Stimulated activated CD4-positive, alpha-beta T cell treated with anti-CD3 and anti-CD28 coated beads, TNF-alpha, amount 100 ng/mL, for 48 hours (primary cell): ENCODE measurements around the gene AP5Z1.
"Not testable (repeated sequence)": the region's sequence is repeated elsewhere in the genome, so short reads cannot be mapped to it uniquely, and the experiment has no call there.

ENCODE experiments used
- DNase-seq, 3 donors: peaks; one replicate each; pipeline ENCODE4 v3.0.0-alpha.2; 2020; ENCODE audit warnings: low read depth in 3 of 3

AP5Z1 gene

DNA sequence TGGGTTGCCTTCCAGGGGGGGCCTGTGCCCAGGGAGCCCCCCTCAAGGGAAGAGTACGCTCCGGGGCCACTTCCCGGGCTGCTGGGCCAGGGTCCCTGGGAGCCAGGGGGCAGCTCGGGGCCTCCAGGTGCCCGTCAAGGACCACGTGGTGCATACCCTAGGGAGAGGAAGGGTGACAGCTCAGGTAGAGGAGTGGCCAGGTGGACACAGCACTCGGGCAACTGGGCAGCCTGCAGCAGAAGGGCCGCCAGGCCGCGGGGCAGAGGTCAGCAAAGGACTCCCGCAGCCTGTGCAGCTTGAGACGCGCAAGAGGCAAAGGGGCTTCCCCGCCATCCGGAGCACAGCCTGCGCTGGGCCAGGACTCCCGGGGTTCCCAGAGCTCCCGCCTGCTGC is 26.4 kb downstream of the AP5Z1 start:
- DNase-seq: no peak

DNA sequence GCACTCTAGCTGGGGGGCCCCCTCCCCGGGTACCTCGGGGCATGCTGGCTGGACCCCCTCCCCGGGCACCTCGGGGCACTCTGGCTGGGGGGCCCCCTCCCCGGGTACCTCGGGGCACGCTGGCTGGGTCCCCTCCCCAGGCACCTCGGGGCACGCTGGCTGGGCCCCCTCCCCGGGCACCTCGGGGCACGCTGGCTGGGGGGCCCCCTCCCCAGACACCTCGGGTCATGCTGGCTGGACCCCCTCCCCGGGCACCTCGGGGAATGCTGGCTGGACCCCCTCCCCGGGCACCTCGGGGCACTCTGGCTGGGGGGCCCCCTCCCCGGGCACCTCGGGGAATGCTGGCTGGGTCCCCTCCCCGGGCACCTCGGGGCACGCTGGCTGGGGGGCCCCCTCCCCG is 27.2 kb downstream of the AP5Z1 start:
- DNase-seq: not testable (repeated sequence)

DNA sequence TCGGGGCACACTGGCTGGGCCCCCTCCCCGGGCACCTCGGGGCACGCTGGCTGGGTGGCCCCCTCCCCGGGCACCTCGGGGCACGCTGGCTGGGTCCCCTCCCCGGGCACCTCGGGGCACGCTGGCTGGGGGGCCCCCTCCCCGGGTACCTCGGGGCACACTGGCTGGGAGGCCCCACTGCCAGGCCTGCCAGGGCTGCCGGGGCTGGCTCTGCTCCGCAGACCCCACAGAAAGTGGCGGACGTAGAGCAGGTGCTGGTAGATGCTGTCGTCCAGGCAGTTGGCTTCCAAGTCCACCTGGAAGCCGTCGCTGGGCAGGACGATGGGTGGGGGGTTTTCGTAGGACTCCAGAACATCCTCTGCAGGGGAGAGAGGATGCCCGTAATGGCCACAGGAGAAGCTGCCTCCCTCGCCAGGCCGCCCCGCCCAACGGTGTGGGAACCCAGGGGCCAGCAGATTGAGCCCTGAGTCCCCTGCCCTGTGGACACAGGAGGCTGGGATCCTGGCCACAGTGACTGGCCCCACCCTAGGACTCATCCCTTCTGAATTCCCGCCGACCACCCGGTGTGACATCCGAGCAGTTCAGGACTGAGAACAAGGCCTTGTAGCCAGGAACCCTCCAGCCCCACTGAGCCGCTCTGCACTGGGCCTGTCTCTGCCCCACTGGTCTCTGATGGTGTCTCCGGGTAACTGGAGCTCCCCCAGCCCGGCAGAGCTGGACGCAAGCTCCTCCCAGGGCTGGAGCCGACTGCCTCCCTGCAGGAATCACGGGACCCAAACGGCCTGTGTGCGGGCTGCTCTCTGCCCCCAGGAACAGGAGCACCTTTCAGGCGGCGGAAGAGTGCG is 28.2 kb downstream of the AP5Z1 start:
- no peak for DNase-seq

DNA sequence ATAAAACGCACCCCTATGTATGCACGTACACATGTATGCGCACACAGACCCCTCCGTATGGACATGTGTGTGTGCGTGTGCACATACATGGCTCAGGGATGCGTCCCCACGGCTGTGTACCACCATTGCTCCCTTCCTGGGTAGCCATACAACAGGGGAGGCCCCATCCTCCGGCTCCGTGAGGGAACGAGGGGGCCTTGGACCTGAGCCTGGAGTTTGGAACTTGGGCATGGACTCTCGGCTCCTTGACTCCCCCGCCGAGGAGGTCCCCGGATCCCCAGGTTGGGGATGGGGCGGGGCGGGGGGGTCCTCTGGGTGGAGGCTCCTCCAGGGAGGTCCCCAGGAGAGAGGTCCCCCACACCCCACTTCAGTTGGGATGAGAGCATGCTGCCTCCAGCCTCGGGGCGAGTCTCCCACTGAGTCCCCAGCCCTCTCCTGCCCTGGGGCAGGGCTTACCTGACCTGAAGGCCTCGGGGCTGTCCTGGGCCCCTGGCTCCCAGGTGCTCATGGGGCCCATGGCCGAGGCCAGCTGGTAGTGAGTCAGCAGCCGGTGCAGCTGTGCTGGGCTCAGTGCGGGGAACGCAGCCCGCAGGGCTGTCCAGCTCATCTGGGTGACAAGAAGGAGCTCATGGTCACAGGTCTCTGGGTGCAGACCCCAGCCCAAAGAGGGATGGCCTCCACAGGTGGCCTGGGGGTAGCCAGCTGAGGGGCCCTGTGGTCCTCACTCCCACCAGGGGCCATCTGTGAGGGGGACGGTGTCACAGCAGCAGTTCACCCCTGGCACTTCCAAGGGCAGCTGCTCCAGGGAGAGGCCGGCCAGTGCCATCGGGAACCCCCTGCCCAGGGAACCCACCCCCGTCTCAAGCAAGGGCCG is 29.9 kb downstream of the AP5Z1 start:
- no peak for DNase-seq

DNA sequence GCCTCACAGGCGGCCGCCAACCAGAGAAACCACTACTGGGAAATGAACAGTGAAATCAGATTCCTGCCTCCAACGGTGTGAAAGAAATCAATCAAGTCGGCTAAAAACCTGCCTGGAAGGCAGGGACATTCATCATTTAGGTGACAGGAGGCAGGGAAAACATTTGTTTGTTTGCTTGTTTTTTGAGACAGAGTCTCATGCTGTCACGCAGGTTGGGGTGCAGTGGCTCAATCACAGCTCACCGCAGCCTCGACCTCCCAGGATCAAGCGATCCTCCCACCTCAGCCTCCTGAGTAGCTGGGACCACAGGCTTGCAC is 30.5 kb downstream of the AP5Z1 start:
- no peak for DNase-seq

DNA sequence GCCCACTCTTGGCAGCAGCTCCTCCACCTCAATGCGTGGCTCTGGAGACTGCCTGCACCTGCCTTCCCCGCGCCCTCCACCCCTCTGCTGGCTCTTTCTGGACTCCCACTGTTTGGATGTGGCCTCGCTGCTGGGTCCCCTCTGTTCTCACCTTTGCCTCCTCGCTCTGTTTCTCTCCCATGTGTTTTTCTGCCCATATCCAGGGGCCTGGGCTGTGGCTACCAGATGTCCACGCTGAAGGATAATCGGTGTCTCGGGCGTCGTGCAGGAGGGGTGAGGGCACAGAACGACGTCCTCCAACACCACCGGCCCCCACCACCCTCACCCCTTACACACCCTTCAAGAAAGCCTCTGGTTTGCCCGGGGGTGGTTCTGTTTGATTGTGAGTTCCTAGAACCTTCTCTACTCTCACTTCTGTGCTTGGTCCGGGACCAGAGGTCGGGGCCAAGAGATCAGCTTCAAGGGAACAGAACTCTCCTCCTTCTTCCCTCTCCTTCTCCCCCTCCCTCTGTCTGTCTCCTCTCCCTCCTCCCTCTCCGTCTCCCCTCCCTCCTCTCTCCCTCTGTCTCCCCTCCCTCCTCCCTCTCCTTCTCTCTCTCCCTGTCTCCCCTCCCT is 31.7 kb downstream of the AP5Z1 start:
- DNase-seq: no peak

DNA sequence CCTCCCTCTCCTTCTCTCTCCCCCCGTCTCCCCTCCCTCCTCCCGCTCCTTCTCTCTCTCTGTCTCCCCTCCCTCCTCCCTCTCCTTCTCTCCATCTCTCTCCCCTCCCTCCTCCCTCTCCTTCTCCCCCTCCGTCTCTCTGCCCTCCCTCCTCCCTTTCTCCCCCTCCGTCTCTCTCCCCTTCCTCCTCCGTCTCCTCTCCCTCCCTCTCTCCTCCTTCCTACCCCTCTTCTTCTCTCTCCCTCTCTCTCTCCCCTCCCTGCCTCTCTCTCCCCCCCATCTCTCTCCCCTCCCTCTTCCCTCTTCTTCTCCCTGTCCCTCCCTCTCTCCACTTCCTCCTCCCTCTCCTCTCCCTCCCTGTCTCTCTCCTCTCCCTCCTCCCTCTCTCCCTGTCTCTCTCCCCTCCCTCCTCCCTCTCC is 32.2 kb downstream of the AP5Z1 start:
- no peak for DNase-seq

DNA sequence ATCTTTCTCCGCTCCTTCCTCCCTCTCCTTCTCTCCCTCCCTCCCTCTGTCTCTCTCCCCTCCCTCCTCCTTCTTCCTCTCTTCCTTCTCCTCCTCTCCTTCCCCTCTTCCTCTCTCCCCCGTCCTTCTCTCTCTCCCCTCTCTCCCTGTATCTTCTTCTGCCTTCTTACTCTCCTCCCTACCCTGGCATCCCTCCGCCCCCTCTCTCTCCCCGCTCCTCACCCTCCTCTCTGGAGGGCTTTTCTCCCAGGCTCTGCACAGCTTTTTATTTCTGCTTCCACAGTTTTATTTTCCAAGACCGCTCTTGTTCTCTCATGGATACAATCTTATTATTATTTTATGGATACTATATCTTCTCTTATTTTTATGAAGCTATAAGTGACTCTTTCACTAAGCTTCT is 32.6 kb downstream of the AP5Z1 start:
- DNase-seq: no peak

DNA sequence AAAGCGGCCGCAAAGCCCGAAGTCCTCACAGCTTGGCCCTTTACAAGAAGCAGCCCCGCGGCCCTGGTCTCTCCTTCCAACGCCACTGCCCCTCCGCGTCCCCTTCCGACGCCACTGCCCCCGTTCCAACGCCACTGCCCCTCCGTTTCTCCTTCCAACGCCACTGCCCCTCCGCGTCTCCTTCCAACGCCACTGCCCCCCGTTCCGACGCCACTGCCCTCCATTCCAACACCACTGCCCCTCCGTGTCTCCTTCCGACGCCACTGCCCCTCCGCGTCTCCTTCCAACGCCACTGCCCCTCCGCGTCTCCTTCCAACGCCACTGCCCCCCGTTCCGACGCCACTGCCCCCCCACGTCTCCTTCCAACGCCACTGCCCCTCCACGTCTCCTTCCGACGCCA is 33.1 kb downstream of the AP5Z1 start:
- no peak for DNase-seq

DNA sequence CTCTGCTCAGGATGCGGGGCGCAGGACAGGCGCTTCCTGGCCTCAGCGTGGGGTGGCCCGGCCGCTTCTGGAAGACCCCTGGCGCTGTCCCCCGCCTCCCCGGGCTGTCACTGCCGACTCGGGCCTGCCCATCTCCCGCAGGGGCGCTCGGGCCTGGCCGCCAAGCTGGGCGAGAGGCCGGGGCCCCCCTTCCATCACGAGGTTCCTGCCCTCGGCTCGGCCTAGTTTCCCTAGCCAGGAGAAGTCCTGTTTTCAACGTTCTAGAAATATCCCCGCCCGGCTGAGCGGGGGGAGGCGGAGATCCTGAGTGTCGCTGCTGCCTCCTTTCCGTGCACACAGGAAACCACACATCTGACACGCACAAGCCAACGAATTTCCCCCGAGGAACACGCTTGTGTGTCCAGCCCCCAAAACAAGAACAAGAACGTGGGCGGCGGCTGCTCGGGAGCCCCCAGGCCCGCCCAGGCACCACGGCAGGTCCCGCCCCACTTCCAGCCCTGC is 33.7 kb downstream of the AP5Z1 start:
- DNase-seq: no peak

DNA sequence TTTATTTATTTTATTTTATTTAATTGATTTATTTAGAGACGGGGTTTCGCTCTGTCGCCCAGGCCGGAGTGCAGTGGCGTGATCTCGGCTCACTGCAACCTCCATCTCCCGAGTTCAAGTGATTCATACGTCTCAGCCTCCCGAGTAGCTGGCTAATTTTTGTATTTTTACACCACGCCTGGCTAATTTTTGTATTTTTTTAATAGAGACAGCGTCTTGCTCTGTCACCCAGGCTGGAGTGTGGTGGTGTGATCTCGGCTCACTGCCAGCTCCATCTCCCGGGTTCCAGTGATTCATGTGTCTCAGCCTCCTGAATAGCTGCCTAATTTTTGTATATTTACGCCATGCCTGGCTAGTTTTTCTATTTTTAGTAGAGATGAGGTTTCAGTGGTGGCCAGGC is 34.2 kb downstream of the AP5Z1 start:
- no peak for DNase-seq

DNA sequence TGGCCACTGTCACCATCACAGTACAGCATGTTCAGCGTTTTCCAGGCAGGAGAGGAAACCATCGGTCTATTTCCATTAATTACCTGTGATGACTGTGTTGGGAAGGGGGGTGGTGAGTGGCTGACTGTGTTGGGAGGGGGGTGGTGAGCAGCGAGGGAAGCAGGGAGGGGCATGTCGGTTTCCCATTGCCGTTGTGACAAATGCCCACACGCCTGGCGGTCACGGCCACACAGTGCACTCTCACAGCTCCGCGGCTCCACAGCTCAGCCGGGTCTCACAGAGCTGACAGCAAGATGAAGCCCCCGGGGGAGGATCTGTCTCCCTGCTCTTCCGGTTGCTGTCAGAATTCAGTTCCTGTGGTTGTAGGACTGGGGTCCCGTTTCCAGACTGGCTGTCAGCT is 39.0 kb downstream of the AP5Z1 start:
- DNase-seq: no peak

DNA sequence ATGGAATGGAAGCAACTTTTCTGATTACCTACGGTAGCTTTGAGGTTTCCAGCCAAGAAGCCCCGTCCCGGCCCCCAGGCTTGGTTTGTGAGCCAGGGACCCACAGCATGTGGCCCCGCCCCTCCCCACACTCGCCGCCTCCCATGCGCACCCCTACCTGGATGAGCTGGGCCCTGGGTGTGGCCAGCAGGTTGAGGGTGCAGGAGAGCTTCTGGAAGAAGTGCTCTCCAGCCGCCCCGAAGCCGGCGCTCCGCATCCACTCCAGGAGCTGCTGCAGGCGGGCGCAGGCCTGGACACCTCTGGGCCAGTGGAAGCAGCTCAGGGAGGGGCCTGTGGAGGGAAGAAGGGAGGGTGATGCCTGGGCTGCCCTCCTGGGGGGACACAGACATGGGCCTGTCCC is 39.7 kb downstream of the AP5Z1 start:
- DNase-seq: no peak

DNA sequence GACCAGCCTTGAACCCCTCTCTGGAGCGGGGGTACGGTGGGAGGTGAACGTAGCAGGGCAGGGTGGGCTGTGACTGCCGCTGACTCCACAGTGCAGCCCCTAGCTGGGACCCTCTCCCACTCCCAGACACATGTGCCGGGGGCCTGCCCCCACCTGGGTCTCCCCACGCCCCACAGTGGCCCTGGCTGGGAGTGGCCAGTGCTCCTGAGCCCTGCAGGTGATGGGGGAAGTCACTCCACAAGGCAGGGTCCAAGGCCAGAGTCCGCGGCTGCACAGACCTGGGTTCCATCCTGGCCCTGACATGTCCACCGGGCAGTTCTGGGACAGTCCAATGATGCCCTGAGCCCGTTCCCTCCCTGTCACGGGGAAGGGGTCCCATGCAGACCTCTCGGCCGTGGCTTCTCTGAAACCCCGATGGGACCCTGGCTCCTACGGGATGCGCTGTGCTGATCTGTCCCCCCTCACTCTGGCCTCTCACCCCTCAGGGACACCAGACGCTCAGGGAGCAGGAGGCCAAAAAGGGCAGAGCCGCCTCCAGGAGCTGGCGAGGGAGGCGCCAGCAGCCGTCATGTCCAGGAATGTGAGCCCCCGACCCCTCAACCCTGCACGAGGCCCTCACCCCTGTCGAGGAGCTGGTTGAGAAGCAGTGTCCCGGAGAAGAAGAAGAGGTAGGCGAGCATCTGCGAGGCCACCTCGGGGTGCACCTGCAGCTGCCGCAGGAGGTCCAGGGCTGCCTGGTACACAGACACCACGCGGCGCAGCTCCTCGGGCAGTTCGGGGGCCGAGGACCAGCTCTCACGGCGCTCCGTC is 40.4 kb downstream of the AP5Z1 start:
- DNase-seq: no peak

DNA sequence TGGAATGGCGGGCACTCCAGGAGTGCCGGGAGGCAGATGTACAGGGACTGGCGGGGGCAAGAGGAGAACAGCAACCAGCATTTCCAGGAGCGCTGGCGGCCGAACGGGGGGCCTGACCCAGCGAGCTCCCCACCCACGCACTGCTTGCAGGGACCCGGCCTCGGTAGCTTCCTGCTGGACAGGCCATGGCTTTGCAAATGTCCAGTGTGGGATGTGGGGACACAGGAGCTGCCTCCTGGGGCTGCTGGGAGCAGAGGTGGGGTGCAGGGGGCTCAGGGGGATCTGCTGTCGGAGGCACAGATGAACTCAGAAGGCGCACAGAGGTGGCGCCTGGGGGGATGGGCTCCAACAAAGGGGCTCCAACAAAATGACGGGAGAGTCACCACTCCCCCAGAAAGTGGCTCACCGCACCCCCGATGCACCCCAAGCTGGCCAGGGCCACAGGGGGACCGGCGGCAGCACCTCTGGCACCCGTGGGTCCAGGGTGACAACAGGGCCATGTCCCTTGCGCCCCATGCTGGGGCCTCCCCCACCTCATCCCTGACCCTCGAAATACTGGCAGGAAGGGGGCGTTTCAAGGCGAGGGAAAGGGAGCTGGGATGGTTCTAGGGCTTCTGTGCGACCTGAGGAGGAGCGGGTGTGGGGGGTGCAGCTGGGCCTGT is 41.1 kb downstream of the AP5Z1 start:
- DNase-seq: no peak

DNA sequence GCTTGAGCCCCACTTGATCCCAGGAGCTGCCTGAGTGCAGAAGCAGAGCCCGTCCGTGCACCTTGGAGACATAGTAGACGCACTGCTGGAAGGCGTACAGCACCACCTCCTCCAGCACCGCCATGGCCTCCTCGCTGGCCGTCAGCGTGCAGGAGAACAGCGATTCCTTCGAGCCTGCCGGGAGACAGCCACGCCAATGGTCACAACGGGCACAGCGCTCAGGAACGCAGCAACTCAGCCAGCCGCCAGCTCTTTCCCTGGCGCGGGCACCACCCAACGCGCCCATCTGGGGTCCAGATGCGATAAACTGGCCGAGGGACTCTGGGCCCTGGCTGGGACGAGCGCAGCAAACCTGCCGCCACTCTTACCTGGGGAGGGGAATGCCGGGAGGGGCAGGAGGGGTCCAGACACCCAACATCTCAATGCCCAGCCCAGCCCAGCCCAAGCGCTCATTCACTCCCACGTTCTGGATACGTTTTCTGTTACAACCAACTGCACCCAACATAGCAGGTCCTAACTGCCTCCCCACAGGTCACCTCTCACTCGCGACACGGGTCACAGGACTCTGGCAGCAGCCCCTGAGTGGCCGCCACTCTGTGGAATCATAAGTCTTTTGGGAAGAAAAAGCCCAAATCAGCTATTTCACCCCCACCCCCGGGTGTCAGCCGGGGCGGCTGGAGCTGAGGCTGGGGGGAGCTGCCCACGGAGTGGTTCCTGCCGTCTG is 41.9 kb downstream of the AP5Z1 start:
- DNase-seq: no peak

DNA sequence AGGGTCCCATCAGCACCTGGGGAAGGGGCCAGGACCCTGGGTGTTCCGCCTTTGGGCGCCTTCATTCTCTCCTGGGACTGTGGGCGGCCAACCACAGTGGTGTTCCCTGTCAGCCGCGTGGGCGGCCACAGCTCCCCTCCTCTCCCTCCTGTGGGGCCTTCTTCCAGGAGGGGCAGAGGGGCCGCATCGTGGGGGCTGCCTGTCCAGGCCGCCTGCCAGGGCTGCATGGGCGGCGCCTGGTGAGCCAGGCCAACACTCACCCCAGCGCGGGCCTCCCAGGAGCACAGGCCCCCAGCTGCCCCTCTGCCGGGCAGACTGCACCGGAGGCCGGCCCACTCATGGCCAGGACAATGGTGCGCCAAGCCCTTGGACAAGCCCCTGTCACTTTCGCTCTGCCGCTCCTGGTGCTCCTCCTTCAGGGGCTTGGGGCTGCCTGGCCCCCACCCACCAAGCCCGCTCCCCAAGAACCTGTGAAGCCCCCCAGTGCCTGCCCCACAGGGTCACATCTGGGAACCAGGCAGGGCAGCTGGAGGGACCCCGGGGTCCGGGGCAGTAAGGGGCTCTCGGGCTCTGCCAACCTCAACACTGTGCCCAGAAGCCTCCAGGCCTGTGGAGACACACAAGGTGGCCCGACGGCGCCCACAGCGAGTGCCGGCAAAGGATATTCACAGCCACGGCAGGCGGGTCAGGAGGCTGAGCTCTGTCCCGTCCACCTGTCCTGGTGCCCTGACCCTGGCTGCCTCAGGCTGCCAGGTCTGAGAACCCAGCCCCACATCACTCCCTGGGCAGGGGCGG is 42.8 kb downstream of the AP5Z1 start:
- no peak for DNase-seq

DNA sequence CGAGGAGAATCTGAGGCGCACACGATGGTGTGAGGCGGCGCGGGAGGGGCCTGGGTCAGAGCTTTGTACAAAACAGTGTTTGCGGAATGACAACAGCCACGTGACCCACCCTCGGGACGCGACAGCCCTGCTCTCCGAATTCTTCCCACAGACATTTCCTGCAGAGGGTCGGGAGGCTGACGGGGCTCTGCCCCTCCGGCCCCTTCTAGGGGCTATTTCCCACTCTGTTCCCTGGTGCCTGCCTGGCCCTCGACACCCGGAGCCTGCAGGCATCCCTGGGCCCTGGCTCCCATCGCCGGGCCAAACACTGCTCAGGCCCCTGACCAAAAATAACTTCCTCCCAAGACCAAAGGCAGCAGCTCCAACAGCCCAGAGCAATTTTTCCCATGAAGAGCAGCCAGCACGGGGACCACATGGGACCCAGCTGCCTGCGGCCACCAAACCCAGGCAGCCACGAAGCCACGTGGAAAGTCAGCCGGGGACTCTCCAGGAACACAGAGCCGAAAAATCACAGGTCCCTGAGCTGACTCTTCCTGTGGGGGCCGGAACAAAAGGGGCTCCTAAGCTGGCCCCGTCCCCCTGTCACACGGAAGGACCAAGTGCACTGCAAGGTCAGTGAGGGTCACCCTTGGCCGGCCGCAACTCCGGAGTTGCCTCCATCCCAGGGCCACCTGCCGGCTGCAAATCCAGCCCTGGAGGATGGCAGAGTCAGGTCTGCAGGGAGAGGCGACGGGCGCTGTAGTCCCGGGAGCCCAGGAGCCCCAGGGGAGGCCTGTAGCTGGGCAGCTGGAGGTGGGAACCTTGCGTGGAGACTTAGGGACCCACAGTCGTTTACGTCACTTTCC is 44.4 kb downstream of the AP5Z1 start:
- DNase-seq: no peak
